Suprapubic skin (tissue), 3 donors: ENCODE data around the gene PFDN4.

Experiments
- CTCF ChIP-seq, 2 donors: fragments of 200-600 bp in 1 of 2; fragments of 450-650 bp in 1 of 2; sonication (generic) in 1 of 2; IDR thresholded peaks; one replicate each; pipeline ENCODE4 v1.5.1; 2016 to 2019; ENCODE audit warnings: antibody characterized with exemption in 2 of 2, mild to moderate bottlenecking in 1 of 2, moderate library complexity in 1 of 2
- EP300 ChIP-seq: sonication (generic); formaldehyde crosslinking; IDR thresholded peaks from one replicate; pipeline ENCODE4 v1.6.1; 2017; ENCODE audit warnings: antibody characterized with exemption

DNA sequence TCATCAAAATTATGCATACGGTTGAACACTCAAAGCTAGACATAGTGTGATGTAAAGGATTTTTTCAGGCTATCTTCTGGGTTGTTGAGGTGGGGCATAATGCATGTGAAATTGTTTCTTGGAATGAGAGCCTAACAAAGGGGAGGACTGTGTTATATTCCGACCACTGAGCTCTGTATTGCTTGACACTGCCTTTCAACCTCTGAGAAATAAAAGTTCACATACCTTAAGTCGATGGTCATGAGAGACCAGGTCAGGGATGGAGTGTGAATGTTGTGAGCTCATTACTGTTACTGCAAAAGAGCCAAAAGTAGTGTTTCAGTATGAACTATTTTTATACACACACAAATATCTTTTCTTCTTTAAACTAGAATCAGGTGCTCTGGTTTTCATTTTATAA, 5.0 kb downstream of the PFDN4 start:
- no peak for TF ChIP-seq CTCF (IDR thresholded peaks at IDR 0.05)
- TF ChIP-seq EP300 = no peak
